ENCODE data around the gene RPEL1.
"Not testable (repeated sequence)": the region's sequence is repeated elsewhere in the genome, so short reads cannot be mapped to it uniquely, and the experiment has no call there.

The RPEL1 gene

GRCh38 chr10:103238506-103239252, 7.0 kb upstream of the RPEL1 start:
- DNase-seq = no peak

GRCh38 chr10:103241262-103242011, 4.2 kb upstream of the RPEL1 start:
- no peak for DNase-seq

- peak; percentile 27 for DNase-seq
Measured at GRCh38 chr10:103244666-103245271, 918 bp upstream of the RPEL1 start.

GRCh38 chr10:103246324-103246723, 637 bp downstream of the RPEL1 start:
- DNase-seq = no peak

- no peak for DNase-seq
Measured at GRCh38 chr10:103254113-103254512, 8.4 kb downstream of the RPEL1 start.

- DNase-seq = no peak
Measured at GRCh38 chr10:103254538-103255325, 9.0 kb downstream of the RPEL1 start.

GRCh38 chr10:103256613-103257012, 10.9 kb downstream of the RPEL1 start:
- DNase-seq = no peak

GRCh38 chr10:103257812-103258211, 12.1 kb downstream of the RPEL1 start:
- no peak for DNase-seq

GRCh38 chr10:103258928-103259327, 13.2 kb downstream of the RPEL1 start:
- not testable (repeated sequence) for DNase-seq

- no peak for DNase-seq
Measured at GRCh38 chr10:103259989-103260388, 14.3 kb downstream of the RPEL1 start.

- DNase-seq = no peak
Measured at GRCh38 chr10:103262229-103262628, 16.5 kb downstream of the RPEL1 start.

- no peak for DNase-seq
Measured at GRCh38 chr10:103265717-103266329, 20.1 kb downstream of the RPEL1 start.

- no peak for DNase-seq
Measured at GRCh38 chr10:103273041-103273441, 27.4 kb downstream of the RPEL1 start.

- DNase-seq = no peak
Measured at GRCh38 chr10:103276251-103276895, 30.7 kb downstream of the RPEL1 start.

- DNase-seq = peak; percentile 57
Measured at GRCh38 chr10:103276896-103277712, 31.4 kb downstream of the RPEL1 start, which contains the start of gene INA. Gene INA (plus strand): TSS chr10:103277138. CDS start chr10:103277212, 74 bp downstream.

- DNase-seq = no peak
Measured at GRCh38 chr10:103277713-103278536, 32.2 kb downstream of the RPEL1 start.

GRCh38 chr10:103278537-103278823, 32.8 kb downstream of the RPEL1 start:
- no peak for DNase-seq

GRCh38 chr10:103278862-103279298, 33.2 kb downstream of the RPEL1 start:
- no peak for DNase-seq

- no peak for DNase-seq
Measured at GRCh38 chr10:103280031-103280430, 34.3 kb downstream of the RPEL1 start.

- DNase-seq = no peak
Measured at GRCh38 chr10:103280506-103280905, 34.8 kb downstream of the RPEL1 start.
